Cardiac muscle cell (in vitro differentiated cells and primary cell): ENCODE measurements around the gene TUBGCP4. TPM values are rescaled to one million over a fixed set of nuclear protein-coding genes. Genes with fewer than 3 reads are reported as not detected.
A peak's percentile ranks its signal among the peaks of the same experiment; 100 is the strongest.

Experiments
- DNase-seq, 2 donors: peaks; one replicate each; pipeline versions ENCODE4 v3.0.0 to v3.0.0-alpha.2; 2010 to 2017; ENCODE audit warnings: low read depth in 1 of 2, low spot score in 1 of 2
- H3K27ac ChIP-seq: fragments of 200-600 bp; sonication (generic); 2 replicates; pipeline ENCODE4 v1.5.1; 2016
- H3K27me3 ChIP-seq: fragments of 200-600 bp; sonication (generic); 2 replicates; pipeline ENCODE4 v1.6.0; 2016; ENCODE audit warnings: control low read depth
- H3K36me3 ChIP-seq: fragments of 200-600 bp; sonication (generic); 2 replicates; pipeline ENCODE4 v1.5.1; 2016; ENCODE audit warnings: control low read depth
- H3K4me1 ChIP-seq: fragments of 200-600 bp; sonication (generic); 2 replicates; pipeline ENCODE4 v1.8.1; 2017; ENCODE audit warnings: low read depth, mild to moderate bottlenecking, mixed run types
- H3K4me3 ChIP-seq: fragments of 200-600 bp; sonication (generic); 2 replicates; pipeline ENCODE4 v1.5.1; 2016; ENCODE audit warnings: mild to moderate bottlenecking
- H3K9me3 ChIP-seq: fragments of 200-600 bp; sonication (generic); 2 replicates; pipeline ENCODE4 v1.5.1; 2017; ENCODE audit warnings: low read depth, mild to moderate bottlenecking, control low read depth
- polyA plus RNA-seq: library from polyadenylated mRNA; unstranded; fragments of >200 nt; fragmentation: Nextera tagmentation; extraction: Ambion mirVana; gene quantifications from 2 replicates; pipeline ENCODE4 v1.2.1, GENCODE V29; 2016
- total RNA-seq: library from RNA; depleted of rRNA; stranded (reverse); fragments of >200 nt; gene quantifications from 2 replicates; pipeline ENCODE4 v1.2.3, GENCODE V29; 2016
- TF ChIP-seq, protein P1 (sequence below): IDR thresholded peaks from 2 replicates; pipeline ENCODE4 v1.5.1; 2012; ENCODE audit warnings: low read depth, mild to moderate bottlenecking, low read length

Gene TUBGCP4
- total and polyA plus RNA-seq, 2 experiments from 2014 or later = 10.7 to 19.1 TPM

DNA sequence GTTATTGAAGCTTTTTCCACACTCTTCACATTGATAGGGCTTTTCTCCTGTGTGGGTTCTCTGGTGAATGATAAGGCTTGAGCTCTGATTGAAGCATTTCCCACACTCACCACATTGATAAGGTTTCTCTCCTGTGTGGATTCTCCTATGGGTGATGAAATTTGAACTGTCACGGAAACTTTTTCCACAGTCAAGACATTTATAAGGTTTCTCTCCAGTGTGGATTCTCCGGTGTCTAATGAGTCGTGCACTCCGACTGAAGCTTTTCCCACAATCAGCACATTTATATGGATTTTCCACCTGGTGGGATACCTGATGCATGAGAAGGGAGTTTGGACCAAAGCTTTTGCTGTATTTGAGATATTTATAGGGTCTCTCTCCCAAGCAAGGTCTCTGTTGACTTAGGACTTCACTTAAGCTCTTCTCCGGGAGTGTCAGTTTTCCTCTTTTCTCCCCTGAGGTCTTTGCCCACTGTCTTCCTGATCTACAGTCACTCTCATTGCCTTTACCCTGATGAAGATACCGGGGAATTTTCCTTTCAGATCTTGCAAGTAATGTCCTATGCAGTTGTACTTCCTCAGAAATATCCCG, 9.5 kb upstream of the TUBGCP4 start:
- H3K36me3 ChIP-seq = peaks cover 50% of the 10 kb centered on the region
- no peaks in the 10 kb centered on the region for H3K27me3 ChIP-seq
- H3K27ac ChIP-seq = no peak overlapping the region
- DNase-seq = no peak
- peaks cover 9% of the 10 kb centered on the region for H3K9me3 ChIP-seq
- H3K4me1 ChIP-seq = no peaks in the 10 kb centered on the region
- TF ChIP-seq, protein P1, sequence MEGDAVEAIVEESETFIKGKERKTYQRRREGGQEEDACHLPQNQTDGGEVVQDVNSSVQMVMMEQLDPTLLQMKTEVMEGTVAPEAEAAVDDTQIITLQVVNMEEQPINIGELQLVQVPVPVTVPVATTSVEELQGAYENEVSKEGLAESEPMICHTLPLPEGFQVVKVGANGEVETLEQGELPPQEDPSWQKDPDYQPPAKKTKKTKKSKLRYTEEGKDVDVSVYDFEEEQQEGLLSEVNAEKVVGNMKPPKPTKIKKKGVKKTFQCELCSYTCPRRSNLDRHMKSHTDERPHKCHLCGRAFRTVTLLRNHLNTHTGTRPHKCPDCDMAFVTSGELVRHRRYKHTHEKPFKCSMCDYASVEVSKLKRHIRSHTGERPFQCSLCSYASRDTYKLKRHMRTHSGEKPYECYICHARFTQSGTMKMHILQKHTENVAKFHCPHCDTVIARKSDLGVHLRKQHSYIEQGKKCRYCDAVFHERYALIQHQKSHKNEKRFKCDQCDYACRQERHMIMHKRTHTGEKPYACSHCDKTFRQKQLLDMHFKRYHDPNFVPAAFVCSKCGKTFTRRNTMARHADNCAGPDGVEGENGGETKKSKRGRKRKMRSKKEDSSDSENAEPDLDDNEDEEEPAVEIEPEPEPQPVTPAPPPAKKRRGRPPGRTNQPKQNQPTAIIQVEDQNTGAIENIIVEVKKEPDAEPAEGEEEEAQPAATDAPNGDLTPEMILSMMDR = no peak
- H3K4me3 ChIP-seq = no peak overlapping the region

DNA sequence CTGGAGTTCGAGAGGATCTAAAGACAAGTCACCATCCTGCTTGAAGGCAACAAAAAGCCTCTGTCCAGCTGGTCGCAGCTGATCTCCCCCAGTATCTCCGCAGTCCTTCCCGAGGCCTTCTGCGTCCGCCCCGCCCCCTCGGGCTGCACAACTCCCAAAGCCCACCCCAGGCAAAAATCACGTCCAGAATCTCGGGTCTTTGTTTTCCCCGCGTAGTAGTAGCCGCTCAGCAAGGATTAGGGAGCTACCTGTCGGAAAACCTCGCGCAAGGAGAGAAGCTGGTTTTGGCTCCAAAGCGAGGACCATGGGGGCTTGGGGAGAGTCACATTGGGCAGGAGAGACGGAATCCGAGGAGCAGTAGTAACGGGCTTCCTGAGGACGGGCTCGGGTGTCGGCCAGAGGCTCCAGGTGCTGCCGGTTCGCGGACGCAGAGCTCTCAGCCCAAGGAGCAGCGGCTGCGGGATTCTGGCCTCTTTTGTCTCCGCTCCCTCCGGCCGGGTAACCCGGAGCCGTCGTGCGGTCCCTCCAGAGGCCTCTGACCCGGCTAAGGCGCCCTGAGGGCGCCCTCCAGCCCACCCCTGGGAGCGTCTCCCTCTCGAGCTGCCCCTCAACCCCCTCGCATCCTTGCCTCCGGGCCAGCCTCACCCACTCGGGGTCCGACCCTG, 459 bp upstream of the TUBGCP4 start:
- TF ChIP-seq, protein P1 = no peak
- peak; percentile 39 to 69 for DNase-seq
- Histone ChIP-seq H3K27ac (peak overlapping the region; percentile 32), H3K4me3 (peak overlapping the region; percentile 60), H3K9me3 (no peaks in the 10 kb centered on the region), H3K27me3 (no peaks in the 10 kb centered on the region), H3K36me3 (peaks cover 7% of the 10 kb centered on the region), H3K4me1 (peaks cover 20% of the 10 kb centered on the region)

DNA sequence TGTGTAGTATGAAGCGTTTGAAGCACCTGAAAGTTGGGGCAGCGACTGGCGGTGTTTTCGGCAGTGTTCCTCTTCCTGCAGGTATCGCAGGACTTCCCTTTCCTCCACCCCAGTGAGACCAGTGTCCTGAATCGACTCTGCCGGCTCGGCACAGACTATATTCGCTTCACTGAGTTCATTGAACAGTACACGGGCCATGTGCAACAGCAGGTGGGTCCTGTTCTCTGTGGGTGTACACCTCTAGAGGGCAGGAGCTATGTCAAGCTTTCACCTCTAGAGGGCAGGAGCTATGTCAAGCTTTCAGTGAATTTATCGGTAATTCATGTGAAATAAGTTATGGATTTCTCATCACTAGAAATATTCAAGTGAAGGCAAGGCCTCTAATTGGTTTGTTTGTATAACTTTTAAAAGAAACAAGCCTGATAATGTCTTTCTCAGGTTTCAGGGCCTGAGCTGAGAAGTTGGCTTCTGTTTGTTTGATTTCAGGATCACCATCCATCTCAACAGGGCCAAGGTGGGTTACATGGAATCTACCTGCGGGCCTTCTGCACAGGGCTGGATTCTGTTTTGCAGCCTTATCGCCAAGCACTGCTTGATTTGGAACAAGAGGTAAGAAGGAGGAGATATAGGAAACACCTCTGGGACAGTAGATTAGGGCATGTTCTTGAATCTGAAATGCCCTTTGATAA, 5.3 kb downstream of the TUBGCP4 start:
- Histone ChIP-seq H3K4me3 (no peak overlapping the region), H3K36me3 (peaks cover 15% of the 10 kb centered on the region), H3K4me1 (peaks cover 6% of the 10 kb centered on the region), H3K27ac (no peak overlapping the region), H3K27me3 (no peaks in the 10 kb centered on the region), H3K9me3 (no peaks in the 10 kb centered on the region)
- TF ChIP-seq, protein P1 = peak; percentile 86
- DNase-seq = peak; percentile 37 to 45

DNA sequence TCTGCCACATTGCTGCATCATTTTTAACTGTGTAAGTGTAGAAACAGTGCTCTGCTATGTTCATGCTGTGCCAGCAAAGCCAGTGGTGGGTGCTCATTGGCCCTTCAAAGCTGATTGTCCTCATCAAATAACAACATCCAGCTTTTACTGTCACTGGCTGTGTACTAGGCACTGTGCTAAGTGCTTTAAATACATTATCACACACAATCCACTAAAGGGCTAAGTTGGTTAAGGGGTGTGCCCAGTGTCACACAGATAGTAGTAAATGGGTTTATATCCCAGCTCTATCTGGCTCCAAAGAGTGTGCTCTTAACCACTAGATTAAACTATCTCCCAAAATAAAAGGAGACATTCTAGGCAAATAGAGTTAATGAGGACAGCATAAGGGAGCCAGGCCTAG, 7.7 kb downstream of the TUBGCP4 start:
- no peak overlapping the region for H3K27ac ChIP-seq

DNA sequence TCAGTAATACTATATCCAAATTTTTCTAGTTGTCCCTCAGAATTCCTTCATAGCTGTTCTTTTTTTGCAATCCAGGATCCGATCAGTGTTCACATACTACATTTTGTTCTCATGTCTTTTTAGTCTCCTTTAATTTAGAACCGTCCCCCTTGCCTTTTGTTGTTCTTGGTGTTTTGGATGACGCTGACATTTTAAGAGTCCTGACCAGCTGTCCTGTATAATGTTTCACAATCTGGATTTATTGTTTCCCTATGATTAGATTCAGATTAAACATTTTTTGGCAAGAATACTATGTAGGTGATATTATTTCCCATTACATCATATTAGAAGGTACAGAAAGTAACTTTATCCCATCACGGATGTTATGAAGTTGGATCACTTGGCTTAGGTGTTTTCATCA, 11.4 kb downstream of the TUBGCP4 start:
- Histone ChIP-seq H3K36me3 (peaks cover 35% of the 10 kb centered on the region), H3K4me3 (no peak overlapping the region), H3K9me3 (no peaks in the 10 kb centered on the region), H3K27me3 (no peaks in the 10 kb centered on the region), H3K27ac (no peak overlapping the region), H3K4me1 (no peaks in the 10 kb centered on the region)
- TF ChIP-seq, protein P1 = no peak
- DNase-seq = no peak

More for the DNA sequence above, 7.7 kb downstream of the TUBGCP4 start:
- no peaks in the 10 kb centered on the region for H3K27me3 ChIP-seq
- no peaks in the 10 kb centered on the region for H3K4me1 ChIP-seq
- peaks cover 30% of the 10 kb centered on the region for H3K36me3 ChIP-seq
- no peaks in the 10 kb centered on the region for H3K9me3 ChIP-seq
- TF ChIP-seq, protein P1 = no peak
- DNase-seq = no peak
- no peak overlapping the region for H3K4me3 ChIP-seq
